Adrenal gland (tissue), 5 donors: ENCODE measurements around the gene CRY1.

ENCODE experiments used
- POLR2A ChIP-seq, 2 donors: fragments of 450-650 bp; IDR thresholded peaks; one replicate each; pipeline ENCODE4 v1.6.1; 2017; ENCODE audit warnings: antibody characterized with exemption in 2 of 2, mild to moderate bottlenecking in 2 of 2, moderate library complexity in 1 of 2
- TF ChIP-seq, protein P1 (sequence below), 6 experiments: fragments of 450-650 bp in 4 of 6; fragments of 200-600 bp in 2 of 6; sonication (generic) in 1 of 6; IDR thresholded peaks; 1 replicate in 5 of 6; 2 replicates in 1 of 6; pipeline versions ENCODE4 v1.5.1 to v1.8.0; 2016 to 2021; ENCODE audit warnings: antibody characterized with exemption in 6 of 6, mild to moderate bottlenecking in 2 of 6, moderate library complexity in 1 of 6
- donor health status: DM: no; HTN: no; CAD: no.

DNA sequence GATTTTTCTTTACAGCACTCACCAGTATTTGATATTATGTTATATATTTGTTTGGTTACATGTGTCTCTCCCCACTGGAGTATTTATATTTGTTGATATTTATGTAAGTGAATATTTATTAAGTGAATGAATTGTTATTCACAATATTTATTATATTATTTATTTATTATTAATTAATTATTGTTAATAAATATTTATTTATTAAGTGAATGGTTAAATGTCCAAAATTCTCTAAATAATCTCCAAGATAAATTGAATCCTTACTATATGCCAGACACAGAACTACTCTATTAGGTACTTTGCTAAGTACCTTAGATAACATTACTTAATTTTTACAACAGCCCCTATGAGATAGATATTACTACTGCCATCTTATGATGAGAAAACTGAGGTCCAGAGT lies 10.2 kb upstream of the CRY1 start:
- TF ChIP-seq, protein P1, sequence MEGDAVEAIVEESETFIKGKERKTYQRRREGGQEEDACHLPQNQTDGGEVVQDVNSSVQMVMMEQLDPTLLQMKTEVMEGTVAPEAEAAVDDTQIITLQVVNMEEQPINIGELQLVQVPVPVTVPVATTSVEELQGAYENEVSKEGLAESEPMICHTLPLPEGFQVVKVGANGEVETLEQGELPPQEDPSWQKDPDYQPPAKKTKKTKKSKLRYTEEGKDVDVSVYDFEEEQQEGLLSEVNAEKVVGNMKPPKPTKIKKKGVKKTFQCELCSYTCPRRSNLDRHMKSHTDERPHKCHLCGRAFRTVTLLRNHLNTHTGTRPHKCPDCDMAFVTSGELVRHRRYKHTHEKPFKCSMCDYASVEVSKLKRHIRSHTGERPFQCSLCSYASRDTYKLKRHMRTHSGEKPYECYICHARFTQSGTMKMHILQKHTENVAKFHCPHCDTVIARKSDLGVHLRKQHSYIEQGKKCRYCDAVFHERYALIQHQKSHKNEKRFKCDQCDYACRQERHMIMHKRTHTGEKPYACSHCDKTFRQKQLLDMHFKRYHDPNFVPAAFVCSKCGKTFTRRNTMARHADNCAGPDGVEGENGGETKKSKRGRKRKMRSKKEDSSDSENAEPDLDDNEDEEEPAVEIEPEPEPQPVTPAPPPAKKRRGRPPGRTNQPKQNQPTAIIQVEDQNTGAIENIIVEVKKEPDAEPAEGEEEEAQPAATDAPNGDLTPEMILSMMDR (IDR thresholded peaks at IDR 0.05): no peak
- TF ChIP-seq POLR2A (IDR thresholded peaks at IDR 0.05): no peak
